Measurements from ENCODE around the gene PAAF1. TPM values are rescaled to one million over a fixed set of nuclear protein-coding genes. Genes with fewer than 3 reads are reported as not detected.

The PAAF1 gene, protein sequence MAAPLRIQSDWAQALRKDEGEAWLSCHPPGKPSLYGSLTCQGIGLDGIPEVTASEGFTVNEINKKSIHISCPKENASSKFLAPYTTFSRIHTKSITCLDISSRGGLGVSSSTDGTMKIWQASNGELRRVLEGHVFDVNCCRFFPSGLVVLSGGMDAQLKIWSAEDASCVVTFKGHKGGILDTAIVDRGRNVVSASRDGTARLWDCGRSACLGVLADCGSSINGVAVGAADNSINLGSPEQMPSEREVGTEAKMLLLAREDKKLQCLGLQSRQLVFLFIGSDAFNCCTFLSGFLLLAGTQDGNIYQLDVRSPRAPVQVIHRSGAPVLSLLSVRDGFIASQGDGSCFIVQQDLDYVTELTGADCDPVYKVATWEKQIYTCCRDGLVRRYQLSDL
- 24.1 and 36.0 TPM in 2 replicates for total RNA-seq (2014; rRNA removed; shearing (Covaris generic); ENCODE audit: low replicate concordance)

DNA sequence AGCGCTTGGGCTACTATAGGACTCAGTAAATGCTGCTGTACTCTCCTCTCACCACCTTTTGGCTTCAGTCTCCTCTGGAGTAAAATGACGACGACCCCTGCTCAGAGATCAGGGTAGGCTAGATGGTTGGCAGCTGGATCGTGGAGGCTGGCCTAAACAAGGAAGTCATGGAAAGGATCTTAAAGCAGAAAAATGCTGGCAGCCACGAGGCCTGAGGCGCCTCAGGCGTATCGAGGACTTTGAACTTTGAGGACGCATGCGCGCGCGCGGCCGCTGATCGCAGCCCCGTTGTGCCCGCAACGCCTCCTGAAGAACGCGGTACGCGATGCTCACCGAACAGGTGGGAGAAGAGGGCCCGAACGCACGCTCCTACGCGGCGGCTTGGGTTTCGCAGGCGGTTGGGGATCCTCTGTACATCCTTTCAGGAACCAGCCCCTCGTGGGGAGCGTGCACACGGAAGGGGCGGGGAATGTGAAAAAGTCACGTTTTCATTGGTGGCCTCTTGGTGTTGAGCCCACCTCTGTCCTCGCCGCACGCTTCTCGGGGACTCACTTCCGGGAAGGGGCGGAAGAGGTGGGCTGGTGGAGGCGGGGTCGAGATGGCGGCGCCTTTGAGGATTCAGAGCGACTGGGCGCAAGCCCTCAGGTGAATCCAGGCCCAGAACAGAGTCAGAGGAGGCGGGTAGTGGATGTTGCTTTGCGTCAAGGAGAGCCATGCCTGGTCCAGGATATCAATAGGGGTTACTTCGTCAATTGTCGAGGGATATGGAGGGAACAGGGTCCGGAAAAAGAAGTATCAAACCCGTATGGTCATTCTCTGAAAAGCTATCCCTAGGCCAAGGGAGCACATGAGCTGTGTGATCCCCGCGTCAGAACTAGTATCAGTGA, at the start of gene PAAF1, which contains the start of gene COA4:
Gene PAAF1 (plus strand): TSS at position 576 of the 887 bp plus-strand sequence. CDS start 23 bp downstream, at position 599.
Gene COA4 (minus strand): TSS at position 423 of the 887 bp plus-strand sequence. CDS start 3,468 bp downstream, outside the sequence.
- Histone ChIP-seq H3K36me3 (ENCODE audit: insufficient read depth, low read length) (peaks cover 33% of the 10 kb centered on the region), H3K9ac (ENCODE audit: low read length) (peak within 1 kb of the TSS; percentile 86), H3K4me1 (ENCODE audit: low read length) (peaks cover 27% of the 10 kb centered on the region), H3K9me2 (replicated peaks; ENCODE audit: insufficient read depth, low read length) (no peaks in the 10 kb centered on the region), H2AFZ (ENCODE audit: low read length) (no peak within 1 kb of the TSS), H3K27ac (ENCODE audit: low read length) (peak within 1 kb of the TSS; percentile 85), H3K27me3 (ENCODE audit: low read length) (no peaks in the 10 kb centered on the region), H3K9me3 (ENCODE audit: low read length) (no peaks in the 10 kb centered on the region), H4K20me1 (ENCODE audit: insufficient read depth, low read depth, low read length) (no peaks in the 10 kb centered on the region), H3K79me2 (ENCODE audit: low read length) (peaks cover 64% of the 10 kb centered on the region), H3K4me2 (ENCODE audit: low read depth, low read length, poor library complexity, severe bottlenecking) (peak within 1 kb of the TSS; percentile 90), H3K4me3 (ENCODE audit: low read length) (peak within 1 kb of the TSS; percentile 97)
- peak; percentile 100 for DNase-seq

DNA sequence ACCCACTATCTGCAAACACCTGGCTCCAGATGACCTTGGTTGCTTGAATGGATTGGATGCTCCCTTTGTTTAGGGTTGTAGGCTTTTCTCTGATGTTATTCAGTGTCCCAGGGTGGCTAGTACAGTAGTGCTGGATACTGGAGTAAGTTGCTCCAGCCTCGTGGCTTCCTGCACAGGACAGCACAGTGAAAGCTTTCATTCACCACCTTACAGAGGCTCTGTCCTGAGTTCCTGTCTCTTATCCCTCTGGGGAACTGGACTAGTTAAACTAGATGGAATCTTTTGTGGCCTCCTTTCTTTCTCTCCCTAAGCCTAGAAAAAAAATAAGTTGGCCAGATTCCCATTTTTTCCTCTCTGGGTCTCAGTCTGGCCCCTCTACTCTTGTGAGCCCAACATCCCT, 46.5 kb upstream of the PAAF1 start:
- H2AFZ ChIP-seq (ENCODE audit: low read length), result no peak overlapping the region
- DNase-seq, result no peak
- no peaks in the 10 kb centered on the region for H3K4me1 ChIP-seq (ENCODE audit: low read length)
- H3K79me2 ChIP-seq (ENCODE audit: low read length), result no peaks in the 10 kb centered on the region
- H3K36me3 ChIP-seq (ENCODE audit: insufficient read depth, low read length), result no peaks in the 10 kb centered on the region; the same call in 1 of the 2 replicates
- H4K20me1 ChIP-seq (ENCODE audit: insufficient read depth, low read depth, low read length), result no peaks in the 10 kb centered on the region
- no peak overlapping the region for H3K4me3 ChIP-seq (ENCODE audit: low read length)
- no peak overlapping the region for H3K4me2 ChIP-seq (ENCODE audit: low read depth, low read length, poor library complexity, severe bottlenecking)
- H3K9me2 ChIP-seq (replicated peaks; ENCODE audit: insufficient read depth, low read length), result no peaks in the 10 kb centered on the region
- no peak overlapping the region for H3K27ac ChIP-seq (ENCODE audit: low read length)
- no peaks in the 10 kb centered on the region for H3K27me3 ChIP-seq (ENCODE audit: low read length)
- H3K9me3 ChIP-seq (ENCODE audit: low read length), result no peaks in the 10 kb centered on the region
- H3K9ac ChIP-seq (ENCODE audit: low read length), result no peak overlapping the region

DNA sequence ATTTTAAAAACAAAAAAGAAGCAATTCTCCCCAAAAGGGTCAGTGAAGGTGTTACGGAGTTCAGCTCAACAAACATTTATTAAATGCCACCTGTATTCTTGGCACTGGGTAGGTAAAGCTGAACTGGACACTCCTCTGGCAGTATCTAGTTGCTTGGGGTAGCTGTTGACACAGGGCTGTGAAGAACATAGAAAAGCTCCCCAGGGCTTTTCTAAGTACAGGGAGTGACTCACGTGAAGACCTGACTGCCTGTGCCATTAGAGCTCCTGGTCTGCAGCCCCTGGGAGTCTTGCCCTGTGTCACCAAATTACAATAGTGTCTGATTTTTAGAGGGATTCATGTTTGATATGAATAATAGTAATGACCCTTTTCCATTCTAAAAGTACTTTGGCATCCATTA, 43.7 kb upstream of the PAAF1 start:
- Histone ChIP-seq H3K4me3 (ENCODE audit: low read length) (no peak overlapping the region), H4K20me1 (ENCODE audit: insufficient read depth, low read depth, low read length) (no peaks in the 10 kb centered on the region), H3K79me2 (ENCODE audit: low read length) (no peaks in the 10 kb centered on the region; the same call in 1 of the 2 replicates), H3K4me2 (ENCODE audit: low read depth, low read length, poor library complexity, severe bottlenecking) (no peak overlapping the region), H3K4me1 (ENCODE audit: low read length) (no peaks in the 10 kb centered on the region), H3K27me3 (ENCODE audit: low read length) (no peaks in the 10 kb centered on the region), H2AFZ (ENCODE audit: low read length) (no peak overlapping the region), H3K27ac (ENCODE audit: low read length) (no peak overlapping the region), H3K36me3 (ENCODE audit: insufficient read depth, low read length) (no peaks in the 10 kb centered on the region), H3K9me3 (ENCODE audit: low read length) (no peaks in the 10 kb centered on the region), H3K9ac (ENCODE audit: low read length) (no peak overlapping the region), H3K9me2 (replicated peaks; ENCODE audit: insufficient read depth, low read length) (no peaks in the 10 kb centered on the region)
- no peak for DNase-seq

DNA sequence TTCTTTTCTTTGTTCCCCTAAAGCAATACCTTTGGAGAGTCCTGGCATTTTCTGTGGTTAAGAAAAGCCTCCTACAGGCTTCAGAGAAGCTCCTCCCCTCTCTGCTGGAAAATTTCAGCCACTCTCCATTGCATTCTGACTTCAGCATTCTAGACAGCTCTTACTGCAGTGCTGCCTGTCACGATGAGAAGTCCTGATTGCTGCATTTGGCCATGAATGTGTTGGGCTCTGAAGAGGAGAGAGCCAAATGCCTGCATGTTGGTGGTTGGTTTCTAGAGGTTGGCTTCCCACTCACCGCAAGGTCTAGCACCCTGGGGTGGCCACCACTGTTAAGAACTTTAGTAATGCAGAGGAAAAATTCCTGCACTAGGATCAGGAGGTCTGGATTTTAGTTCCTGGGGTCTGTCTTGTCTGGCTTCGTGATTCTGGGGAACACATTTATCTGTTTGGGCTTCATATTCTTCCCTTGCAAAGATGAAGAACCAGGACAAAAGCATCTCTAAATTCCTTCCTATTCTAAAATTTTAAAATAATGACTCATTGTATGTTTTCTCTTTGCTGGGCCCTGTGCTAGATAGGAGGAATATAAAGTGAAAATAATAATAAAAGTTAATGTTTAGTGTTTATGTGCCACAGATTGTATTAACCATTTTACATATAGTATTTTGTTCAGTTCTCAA, 38.2 kb upstream of the PAAF1 start:
- Histone ChIP-seq H3K9me2 (replicated peaks; ENCODE audit: insufficient read depth, low read length) (no peaks in the 10 kb centered on the region), H3K9ac (ENCODE audit: low read length) (no peak overlapping the region), H3K36me3 (ENCODE audit: insufficient read depth, low read length) (peaks cover 4% of the 10 kb centered on the region; the same call in 1 of the 2 replicates), H4K20me1 (ENCODE audit: insufficient read depth, low read depth, low read length) (no peaks in the 10 kb centered on the region), H2AFZ (ENCODE audit: low read length) (no peak overlapping the region), H3K4me3 (ENCODE audit: low read length) (no peak overlapping the region), H3K4me1 (ENCODE audit: low read length) (no peaks in the 10 kb centered on the region), H3K79me2 (ENCODE audit: low read length) (no peaks in the 10 kb centered on the region; the same call in 1 of the 2 replicates), H3K9me3 (ENCODE audit: low read length) (no peaks in the 10 kb centered on the region), H3K27ac (ENCODE audit: low read length) (no peak overlapping the region), H3K4me2 (ENCODE audit: low read depth, low read length, poor library complexity, severe bottlenecking) (no peak overlapping the region), H3K27me3 (ENCODE audit: low read length) (no peaks in the 10 kb centered on the region)
- no peak for DNase-seq

DNA sequence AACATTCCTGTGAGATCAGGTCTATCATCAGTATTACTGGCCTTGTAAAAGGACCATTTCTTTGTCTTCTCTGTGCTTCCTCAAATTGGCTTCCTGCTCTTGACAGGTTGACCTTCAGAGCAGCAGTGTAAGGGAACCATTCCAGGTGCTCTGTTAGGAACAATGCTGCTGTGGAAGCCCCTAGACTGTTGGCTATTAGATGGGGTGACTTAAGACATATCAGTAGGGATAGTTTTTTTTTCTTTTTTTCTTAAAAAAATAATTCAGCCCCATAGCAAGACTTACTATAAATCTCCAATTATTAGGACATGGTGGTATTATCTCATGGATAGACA, 37.7 kb upstream of the PAAF1 start:
- Histone ChIP-seq H3K4me2 (ENCODE audit: low read depth, low read length, poor library complexity, severe bottlenecking) (no peak overlapping the region), H3K9ac (ENCODE audit: low read length) (no peak overlapping the region), H3K4me3 (ENCODE audit: low read length) (no peak overlapping the region)

DNA sequence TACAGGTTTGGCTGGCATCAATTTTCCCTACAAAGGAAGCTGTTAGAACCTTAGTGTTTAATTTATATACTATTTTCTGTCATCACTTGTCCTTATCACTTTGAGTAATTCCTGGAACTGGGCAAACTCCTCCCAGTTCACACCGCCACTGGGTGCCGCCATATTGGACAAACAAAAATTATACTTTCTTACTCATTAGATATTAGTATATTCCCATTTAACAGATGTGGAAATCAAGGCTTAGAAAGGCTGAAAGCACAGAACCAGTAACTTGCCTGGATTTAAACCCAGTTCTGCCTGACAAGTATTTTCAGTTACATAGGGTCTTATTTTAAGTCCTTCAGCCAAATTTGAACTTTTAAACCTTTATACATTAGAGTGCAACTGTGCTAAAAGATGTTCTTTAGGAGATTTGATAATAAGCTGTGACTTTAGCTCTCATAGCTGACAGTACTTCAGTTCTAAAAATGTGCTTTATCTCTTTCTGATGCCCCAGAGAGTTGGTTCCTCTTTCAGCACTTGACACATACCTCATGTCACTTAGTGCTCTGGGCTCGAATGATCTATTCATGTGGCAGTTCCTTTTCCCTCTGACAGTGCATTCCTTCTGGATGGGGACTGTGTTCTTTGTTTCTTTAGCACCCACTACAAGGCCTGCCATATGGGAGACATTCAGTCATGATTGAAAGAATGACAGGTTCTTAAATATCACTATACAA, 25.6 kb upstream of the PAAF1 start:
- Histone ChIP-seq H3K4me1 (ENCODE audit: low read length) (peaks cover 16% of the 10 kb centered on the region), H3K27ac (ENCODE audit: low read length) (peak overlapping the region; percentile 30), H3K4me2 (ENCODE audit: low read depth, low read length, poor library complexity, severe bottlenecking) (peak overlapping the region; percentile 4), H3K27me3 (ENCODE audit: low read length) (no peaks in the 10 kb centered on the region), H3K9ac (ENCODE audit: low read length) (no peak overlapping the region), H3K79me2 (ENCODE audit: low read length) (no peaks in the 10 kb centered on the region), H3K9me2 (replicated peaks; ENCODE audit: insufficient read depth, low read length) (no peaks in the 10 kb centered on the region), H3K36me3 (ENCODE audit: insufficient read depth, low read length) (no peaks in the 10 kb centered on the region), H3K4me3 (ENCODE audit: low read length) (no peak overlapping the region), H2AFZ (ENCODE audit: low read length) (no peak overlapping the region), H4K20me1 (ENCODE audit: insufficient read depth, low read depth, low read length) (no peaks in the 10 kb centered on the region), H3K9me3 (ENCODE audit: low read length) (no peaks in the 10 kb centered on the region)
- DNase-seq, result peak; percentile 66

More for the DNA sequence above, 37.7 kb upstream of the PAAF1 start:
- peaks cover 4% of the 10 kb centered on the region; the same call in 1 of the 2 replicates for H3K36me3 ChIP-seq (ENCODE audit: insufficient read depth, low read length)
- H3K27ac ChIP-seq (ENCODE audit: low read length), result no peak overlapping the region
- H2AFZ ChIP-seq (ENCODE audit: low read length), result no peak overlapping the region
- no peaks in the 10 kb centered on the region for H4K20me1 ChIP-seq (ENCODE audit: insufficient read depth, low read depth, low read length)
- no peaks in the 10 kb centered on the region; the same call in 1 of the 2 replicates for H3K4me1 ChIP-seq (ENCODE audit: low read length)
- H3K27me3 ChIP-seq (ENCODE audit: low read length), result no peaks in the 10 kb centered on the region
- no peaks in the 10 kb centered on the region for H3K9me2 ChIP-seq (replicated peaks; ENCODE audit: insufficient read depth, low read length)
- no peaks in the 10 kb centered on the region for H3K9me3 ChIP-seq (ENCODE audit: low read length)
- DNase-seq, result no peak
- no peaks in the 10 kb centered on the region; the same call in 1 of the 2 replicates for H3K79me2 ChIP-seq (ENCODE audit: low read length)

DNA sequence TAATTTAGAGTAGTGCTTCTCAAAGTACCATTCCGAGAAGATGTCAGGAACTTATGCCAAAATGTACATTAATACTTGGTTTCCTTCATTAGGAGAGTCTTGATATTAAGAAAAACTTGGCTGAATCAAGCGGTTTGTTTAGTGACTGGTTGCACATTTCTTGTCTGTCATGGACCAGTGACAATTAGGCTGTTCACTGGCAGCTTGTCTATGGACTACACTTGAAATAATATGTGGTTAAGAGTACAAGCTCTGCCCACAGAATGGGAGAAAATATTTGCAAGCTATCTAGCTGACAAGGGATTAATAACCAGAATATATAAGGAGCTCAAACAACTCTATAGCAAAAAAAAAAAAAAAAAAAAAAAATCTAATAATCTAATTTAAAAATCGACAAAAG, 24.8 kb upstream of the PAAF1 start:
- Histone ChIP-seq H3K4me3 (ENCODE audit: low read length) (no peak overlapping the region), H3K9me3 (ENCODE audit: low read length) (no peaks in the 10 kb centered on the region), H3K9me2 (replicated peaks; ENCODE audit: insufficient read depth, low read length) (no peaks in the 10 kb centered on the region), H3K27me3 (ENCODE audit: low read length) (no peaks in the 10 kb centered on the region), H3K36me3 (ENCODE audit: insufficient read depth, low read length) (no peaks in the 10 kb centered on the region), H3K9ac (ENCODE audit: low read length) (no peak overlapping the region), H2AFZ (ENCODE audit: low read length) (no peak overlapping the region), H3K4me2 (ENCODE audit: low read depth, low read length, poor library complexity, severe bottlenecking) (no peak overlapping the region), H3K79me2 (ENCODE audit: low read length) (no peaks in the 10 kb centered on the region), H3K27ac (ENCODE audit: low read length) (no peak overlapping the region), H3K4me1 (ENCODE audit: low read length) (peaks cover 20% of the 10 kb centered on the region), H4K20me1 (ENCODE audit: insufficient read depth, low read depth, low read length) (no peaks in the 10 kb centered on the region)
- no peak for DNase-seq

Data from Karpas-422 (cell line).